ENCODE data around the gene GFER. TPM values are rescaled to one million over a fixed set of nuclear protein-coding genes. Genes with fewer than 3 reads are reported as not detected.

The GFER gene
- total and polyA plus RNA-seq, 2 of the 8 experiments (the other 6 are each of a cell fraction or from before 2014, with no cell fraction given) = 17.7 to 37.9 TPM

DNA sequence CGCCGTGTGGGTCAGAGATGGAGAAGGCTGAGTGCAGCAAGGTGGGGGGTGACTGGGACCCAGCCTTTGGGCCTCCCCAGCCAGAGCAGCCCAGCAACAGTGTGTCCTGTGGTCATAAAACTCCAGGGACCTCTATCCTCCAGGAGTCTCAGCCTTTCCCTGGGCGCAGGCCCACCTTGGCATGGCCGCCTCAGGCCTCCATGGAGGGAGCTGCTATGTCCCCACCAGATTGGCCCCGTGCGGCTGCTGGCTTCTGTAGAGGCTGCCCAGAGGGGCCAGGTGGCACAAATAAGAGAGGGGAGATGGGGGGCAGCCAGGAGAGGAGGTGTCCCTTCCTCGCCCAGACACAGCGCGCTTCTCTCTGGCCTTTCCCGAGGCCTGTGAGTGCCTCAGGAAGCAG lies 3.2 kb downstream of the GFER start (continued):
- no peak for TF ChIP-seq E2F6 (IDR thresholded peaks at IDR 0.05)
- TF ChIP-seq POLR2A (IDR thresholded peaks at IDR 0.05; ENCODE audit: control extremely low read depth in 1 of 2, low read depth in 2 of 2, low read length in 2 of 2) = no peak; a peak in 1 of 3 replicates
